GM12873 (cell line): Measurements from ENCODE around the gene PACS1.

ENCODE experiments used
- CTCF ChIP-seq: IDR thresholded peaks from 2 replicates; pipeline ENCODE4 v1.5.1; 2012; ENCODE audit warnings: low read depth, mild to moderate bottlenecking, moderate library complexity, low read length, control low read depth; ENCODE audit not compliant: insufficient read depth; ENCODE audit errors: missing control alignments

PACS1 gene

GRCh38 chr11:66230978-66231377 is 160.9 kb downstream of the PACS1 start:
- TF ChIP-seq CTCF: no peak

GRCh38 chr11:66231561-66231960 is 161.5 kb downstream of the PACS1 start:
- no peak for TF ChIP-seq CTCF

- TF ChIP-seq CTCF: no peak
These were observed 162.7 kb downstream of the PACS1 start for GRCh38 chr11:66232769-66233168.

- TF ChIP-seq CTCF: no peak
These were observed 163.2 kb downstream of the PACS1 start for GRCh38 chr11:66233301-66233700.

- TF ChIP-seq CTCF: no peak
These were observed 165.1 kb downstream of the PACS1 start for GRCh38 chr11:66235141-66235540.

- TF ChIP-seq CTCF: no peak
These were observed 167.8 kb downstream of the PACS1 start for GRCh38 chr11:66237867-66238266.

GRCh38 chr11:66238786-66239413 is 168.8 kb downstream of the PACS1 start:
- no peak for TF ChIP-seq CTCF
